Stimulated activated CD8-positive, alpha-beta memory T cell treated with anti-CD3 and anti-CD28 coated beads, Interleukin-4, amount 100 ng/mL, for 24 hours (primary cell): ENCODE data around the gene ELMOD3.
"Not testable (repeated sequence)": the region's sequence is repeated elsewhere in the genome, so short reads cannot be mapped to it uniquely, and the experiment has no call there.

Source experiments
- DNase-seq: peaks from one replicate; pipeline ENCODE4 v3.0.0-alpha.2; 2020; ENCODE audit warnings: low read depth

ELMOD3 gene

GRCh38 chr2:85427300-85427835 lies 72.8 kb downstream of the ELMOD3 start:
- no peak for DNase-seq

- DNase-seq, result no peak
Observed at GRCh38 chr2:85428343-85428881, 73.8 kb downstream of the ELMOD3 start.

- no peak for DNase-seq
Observed at GRCh38 chr2:85429213-85429923, 74.8 kb downstream of the ELMOD3 start.

- no peak for DNase-seq
Observed at GRCh38 chr2:85429924-85430289, 75.3 kb downstream of the ELMOD3 start.

- no peak for DNase-seq
Observed at GRCh38 chr2:85430752-85431569, 76.4 kb downstream of the ELMOD3 start.

- DNase-seq, result no peak
Observed at GRCh38 chr2:85431570-85432205, 77.1 kb downstream of the ELMOD3 start.

GRCh38 chr2:85433511-85434089 lies 79.0 kb downstream of the ELMOD3 start:
- DNase-seq, result no peak

GRCh38 chr2:85434696-85435095 lies 80.1 kb downstream of the ELMOD3 start:
- DNase-seq, result no peak

GRCh38 chr2:85435220-85435958 lies 80.8 kb downstream of the ELMOD3 start:
- DNase-seq, result no peak

GRCh38 chr2:85435981-85436835 lies 81.6 kb downstream of the ELMOD3 start:
- DNase-seq, result no peak

- DNase-seq, result no peak
Observed at GRCh38 chr2:85436836-85437487, 82.4 kb downstream of the ELMOD3 start.

GRCh38 chr2:85437488-85438200 lies 83.1 kb downstream of the ELMOD3 start:
- DNase-seq, result peak; percentile 62

- no peak for DNase-seq
Observed at GRCh38 chr2:85438201-85439024, 83.8 kb downstream of the ELMOD3 start.

GRCh38 chr2:85439025-85439472 lies 84.5 kb downstream of the ELMOD3 start:
- DNase-seq, result no peak

GRCh38 chr2:85439569-85439968 lies 85.0 kb downstream of the ELMOD3 start:
- not testable (repeated sequence) for DNase-seq

GRCh38 chr2:85439986-85440385 lies 85.4 kb downstream of the ELMOD3 start:
- DNase-seq, result no peak

- no peak for DNase-seq
Observed at GRCh38 chr2:85440729-85441128, 86.2 kb downstream of the ELMOD3 start.
